Measurements from ENCODE around the gene STH. TPM values are rescaled to one million over a fixed set of nuclear protein-coding genes. Genes with fewer than 3 reads are reported as not detected.

STH gene
- total and polyA plus RNA-seq, 3 donors from 2014 or later, result 1.3 TPM; not detected in 2

DNA sequence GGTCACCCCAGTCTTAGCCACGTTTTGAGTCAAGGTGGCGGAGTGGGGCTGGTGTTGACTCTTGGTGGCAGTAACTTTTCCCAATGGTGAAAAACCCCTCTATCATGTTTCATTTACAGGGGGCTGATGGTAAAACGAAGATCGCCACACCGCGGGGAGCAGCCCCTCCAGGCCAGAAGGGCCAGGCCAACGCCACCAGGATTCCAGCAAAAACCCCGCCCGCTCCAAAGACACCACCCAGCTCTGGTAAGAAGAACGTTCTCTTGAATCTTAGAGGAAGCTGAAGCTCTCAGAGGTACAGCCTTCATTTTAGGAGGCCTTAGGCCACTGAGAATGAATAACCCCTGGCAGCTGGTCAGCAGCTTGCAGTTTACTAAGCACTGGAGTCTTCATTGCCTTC lies 7.7 kb upstream of the STH start:
- Histone ChIP-seq H3K4me1 (no peaks in the 10 kb centered on the region), H3K27ac (no peak overlapping the region), H3K4me3 (no peak overlapping the region), H3K9me3 (no peaks in the 10 kb centered on the region), H3K27me3 (no peaks in the 10 kb centered on the region), H3K36me3 (ENCODE audit: low read depth, missing control alignments) (no peaks in the 10 kb centered on the region)
- intact Hi-C loops (cut with DNase I; ENCODE audit: low total_unique reads), result no loop called here
- 91% methylated on average over 10 of the region's 10 CpGs for WGBS, 2 donors
- TF ChIP-seq, protein P1, sequence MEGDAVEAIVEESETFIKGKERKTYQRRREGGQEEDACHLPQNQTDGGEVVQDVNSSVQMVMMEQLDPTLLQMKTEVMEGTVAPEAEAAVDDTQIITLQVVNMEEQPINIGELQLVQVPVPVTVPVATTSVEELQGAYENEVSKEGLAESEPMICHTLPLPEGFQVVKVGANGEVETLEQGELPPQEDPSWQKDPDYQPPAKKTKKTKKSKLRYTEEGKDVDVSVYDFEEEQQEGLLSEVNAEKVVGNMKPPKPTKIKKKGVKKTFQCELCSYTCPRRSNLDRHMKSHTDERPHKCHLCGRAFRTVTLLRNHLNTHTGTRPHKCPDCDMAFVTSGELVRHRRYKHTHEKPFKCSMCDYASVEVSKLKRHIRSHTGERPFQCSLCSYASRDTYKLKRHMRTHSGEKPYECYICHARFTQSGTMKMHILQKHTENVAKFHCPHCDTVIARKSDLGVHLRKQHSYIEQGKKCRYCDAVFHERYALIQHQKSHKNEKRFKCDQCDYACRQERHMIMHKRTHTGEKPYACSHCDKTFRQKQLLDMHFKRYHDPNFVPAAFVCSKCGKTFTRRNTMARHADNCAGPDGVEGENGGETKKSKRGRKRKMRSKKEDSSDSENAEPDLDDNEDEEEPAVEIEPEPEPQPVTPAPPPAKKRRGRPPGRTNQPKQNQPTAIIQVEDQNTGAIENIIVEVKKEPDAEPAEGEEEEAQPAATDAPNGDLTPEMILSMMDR (IDR thresholded peaks at IDR 0.05), result no peak
- TF ChIP-seq POLR2A (IDR thresholded peaks at IDR 0.05), result no peak
- DNase-seq, result no peak

- Histone ChIP-seq H3K9me3 (no peaks in the 10 kb centered on the region), H3K4me3 (no peak overlapping the region), H3K36me3 (ENCODE audit: low read depth, missing control alignments) (no peaks in the 10 kb centered on the region), H3K27me3 (no peaks in the 10 kb centered on the region), H3K27ac (no peak overlapping the region), H3K4me1 (no peaks in the 10 kb centered on the region)
- intact Hi-C loops (cut with DNase I; ENCODE audit: low total_unique reads), result no loop called here
- DNase-seq, result no peak
- TF ChIP-seq POLR2A (IDR thresholded peaks at IDR 0.05), result no peak
- TF ChIP-seq, protein P1 (IDR thresholded peaks at IDR 0.05), result no peak
- 71 to 84% methylated on average over 5 to 6 of the region's 6 CpGs for WGBS, 2 donors
These were observed 6.9 kb upstream of the STH start for GRCh38 chr17:45992175-45992574.

DNA sequence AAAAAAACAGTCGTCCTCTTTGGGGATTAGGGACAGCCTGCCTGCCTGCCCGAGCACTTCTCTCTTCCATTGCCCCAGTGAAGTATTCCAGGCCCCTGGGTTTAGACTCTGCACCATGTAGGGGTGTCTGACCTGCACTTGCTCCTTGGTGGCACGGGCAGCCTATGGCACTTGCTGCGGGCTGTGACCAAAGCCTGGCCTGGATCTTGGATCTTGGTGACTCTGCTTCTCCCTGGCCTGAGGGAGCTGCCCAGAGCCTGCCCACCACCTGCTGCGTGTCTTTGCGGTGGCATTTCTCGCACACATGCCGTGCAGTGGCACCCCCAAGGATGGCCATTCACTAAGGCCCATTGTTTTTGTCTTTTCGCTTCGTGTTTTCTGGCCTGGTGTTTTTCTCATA lies 6.1 kb upstream of the STH start:
- DNase-seq, result no peak
- Histone ChIP-seq H3K27ac (no peak overlapping the region), H3K4me1 (no peaks in the 10 kb centered on the region), H3K36me3 (ENCODE audit: low read depth, missing control alignments) (no peaks in the 10 kb centered on the region), H3K27me3 (no peaks in the 10 kb centered on the region), H3K9me3 (no peaks in the 10 kb centered on the region), H3K4me3 (no peak overlapping the region)
- WGBS, 2 donors, result 88 to 92% methylated on average over 8 to 10 of the region's 10 CpGs
- intact Hi-C loops (cut with DNase I; ENCODE audit: low total_unique reads), result no loop called here
- TF ChIP-seq, protein P1 (IDR thresholded peaks at IDR 0.05), result no peak
- TF ChIP-seq POLR2A (IDR thresholded peaks at IDR 0.05), result no peak

- no peaks in the 10 kb centered on the region for H3K27me3 ChIP-seq
- TF ChIP-seq, protein P1 (IDR thresholded peaks at IDR 0.05), result no peak
- TF ChIP-seq POLR2A (IDR thresholded peaks at IDR 0.05), result no peak
- no peak for DNase-seq
- no peaks in the 10 kb centered on the region for H3K9me3 ChIP-seq
- H3K4me3 ChIP-seq, result no peak overlapping the region
- intact Hi-C loops (cut with DNase I; ENCODE audit: low total_unique reads), result no loop called here
- no peaks in the 10 kb centered on the region for H3K4me1 ChIP-seq
- H3K36me3 ChIP-seq (ENCODE audit: low read depth, missing control alignments), result no peaks in the 10 kb centered on the region
- no peak overlapping the region for H3K27ac ChIP-seq
- WGBS, 2 donors, result 86 to 95% methylated on average over 16 of the region's 16 CpGs
These were observed 5.0 kb upstream of the STH start for GRCh38 chr17:45993962-45994627.

- Histone ChIP-seq H3K36me3 (ENCODE audit: low read depth, missing control alignments) (no peaks in the 10 kb centered on the region), H3K9me3 (no peaks in the 10 kb centered on the region), H3K27ac (no peak overlapping the region), H3K27me3 (no peaks in the 10 kb centered on the region), H3K4me1 (no peaks in the 10 kb centered on the region), H3K4me3 (no peak overlapping the region)
- TF ChIP-seq, protein P1 (IDR thresholded peaks at IDR 0.05), result no peak
- no peak for TF ChIP-seq POLR2A (IDR thresholded peaks at IDR 0.05)
- intact Hi-C loops (cut with DNase I; ENCODE audit: low total_unique reads), result no loop called here
- DNase-seq, result no peak
- 91 to 95% methylated on average over 8 of the region's 8 CpGs for WGBS, 2 donors
These were observed 4.1 kb upstream of the STH start for GRCh38 chr17:45994987-45995386.

Data from testis (tissue), 3 donors.